KMS-11 (cell line): ENCODE results near the gene DHRS2.

Source experiments
- H2AFZ ChIP-seq: fragments of 200-600 bp; sonication (generic); 2 replicates; pipeline ENCODE4 v1.6.1; 2016; ENCODE audit warnings: antibody characterized with exemption, mixed run types, low read depth
- H3K27ac ChIP-seq: fragments of 200-600 bp; sonication (generic); 2 replicates; pipeline ENCODE4 v1.6.1; 2016; ENCODE audit warnings: mild to moderate bottlenecking, mixed run types
- H3K27me3 ChIP-seq: fragments of 200-600 bp; sonication (generic); 2 replicates; pipeline ENCODE4 v1.6.1; 2017; ENCODE audit warnings: mild to moderate bottlenecking, low read depth, mixed run types, moderate library complexity; ENCODE audit not compliant: insufficient read depth
- H3K36me3 ChIP-seq: fragments of 200-600 bp; sonication (generic); 2 replicates; pipeline ENCODE4 v1.6.1; 2017; ENCODE audit warnings: mild to moderate bottlenecking, mixed run types; ENCODE audit not compliant: insufficient read depth
- H3K4me1 ChIP-seq: fragments of 200-600 bp; sonication (generic); 2 replicates; pipeline ENCODE4 v1.6.1; 2016; ENCODE audit warnings: mild to moderate bottlenecking, low read depth, mixed run types; ENCODE audit not compliant: poor library complexity, severe bottlenecking
- H3K4me2 ChIP-seq: fragments of 200-600 bp; sonication (generic); 2 replicates; pipeline ENCODE4 v1.7.0; 2016; ENCODE audit warnings: mild to moderate bottlenecking, mixed run types
- H3K4me3 ChIP-seq: fragments of 200-600 bp; sonication (generic); IDR thresholded peaks from 2 replicates; pipeline ENCODE4 v1.6.1; 2017; ENCODE audit warnings: low read depth, low read length, mixed read lengths; ENCODE audit not compliant: insufficient read depth
- H3K79me2 ChIP-seq: fragments of 200-600 bp; sonication (generic); 2 replicates; pipeline ENCODE4 v1.6.1; 2016; ENCODE audit warnings: low read depth, mixed run types; ENCODE audit not compliant: insufficient read depth
- H3K9ac ChIP-seq: fragments of 200-600 bp; sonication (generic); 2 replicates; pipeline ENCODE4 v1.6.1; 2016; ENCODE audit warnings: mild to moderate bottlenecking, mixed run types
- H4K20me1 ChIP-seq: fragments of 200-600 bp; sonication (generic); 2 replicates; pipeline ENCODE4 v1.6.1; 2016; ENCODE audit warnings: mild to moderate bottlenecking, mixed run types; ENCODE audit not compliant: insufficient read depth
- TF ChIP-seq, protein P1 (sequence below): fragments of 200-600 bp; sonication (generic); conservative IDR thresholded peaks from 2 replicates; pipeline ENCODE4 v1.6.1; 2017; ENCODE audit warnings: low read depth, mild to moderate bottlenecking, antibody characterized with exemption, low read length, moderate library complexity, mixed read lengths

DHRS2 gene

DNA sequence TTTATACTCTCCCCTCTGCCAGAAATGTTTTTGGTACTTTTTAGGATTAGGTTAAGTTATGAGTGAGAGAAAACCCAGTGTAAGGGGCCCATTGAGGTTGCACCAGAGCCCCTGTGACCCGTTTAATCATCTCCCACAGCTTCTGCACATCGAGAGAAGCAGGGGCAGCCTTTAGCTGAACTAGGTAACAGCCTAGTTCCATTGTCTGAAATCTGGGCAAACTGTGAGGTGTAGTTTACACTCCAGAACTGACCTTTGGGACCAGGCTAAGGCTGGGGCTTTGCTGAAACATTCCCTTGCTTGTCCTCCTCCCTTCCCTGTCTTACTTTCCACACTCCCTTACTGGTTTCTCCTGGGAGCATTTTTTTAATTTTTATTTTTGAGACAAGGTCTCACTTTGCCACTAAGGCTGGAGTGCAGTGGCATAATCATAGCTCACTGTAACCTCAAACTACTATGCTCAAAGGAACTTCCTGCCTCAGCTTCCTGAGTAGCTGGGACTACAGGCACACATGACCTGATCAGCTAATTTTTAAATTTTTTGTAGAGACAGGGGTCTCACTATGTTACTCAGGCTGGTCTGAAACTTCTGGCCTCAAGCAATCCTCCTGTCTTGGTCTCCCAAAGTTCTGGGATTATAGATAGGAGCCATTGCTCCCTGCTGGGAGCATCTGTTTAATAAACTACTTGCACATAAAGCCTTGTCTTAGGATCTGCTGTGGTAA, 25.9 kb upstream of the DHRS2 start:
- TF ChIP-seq, protein P1, sequence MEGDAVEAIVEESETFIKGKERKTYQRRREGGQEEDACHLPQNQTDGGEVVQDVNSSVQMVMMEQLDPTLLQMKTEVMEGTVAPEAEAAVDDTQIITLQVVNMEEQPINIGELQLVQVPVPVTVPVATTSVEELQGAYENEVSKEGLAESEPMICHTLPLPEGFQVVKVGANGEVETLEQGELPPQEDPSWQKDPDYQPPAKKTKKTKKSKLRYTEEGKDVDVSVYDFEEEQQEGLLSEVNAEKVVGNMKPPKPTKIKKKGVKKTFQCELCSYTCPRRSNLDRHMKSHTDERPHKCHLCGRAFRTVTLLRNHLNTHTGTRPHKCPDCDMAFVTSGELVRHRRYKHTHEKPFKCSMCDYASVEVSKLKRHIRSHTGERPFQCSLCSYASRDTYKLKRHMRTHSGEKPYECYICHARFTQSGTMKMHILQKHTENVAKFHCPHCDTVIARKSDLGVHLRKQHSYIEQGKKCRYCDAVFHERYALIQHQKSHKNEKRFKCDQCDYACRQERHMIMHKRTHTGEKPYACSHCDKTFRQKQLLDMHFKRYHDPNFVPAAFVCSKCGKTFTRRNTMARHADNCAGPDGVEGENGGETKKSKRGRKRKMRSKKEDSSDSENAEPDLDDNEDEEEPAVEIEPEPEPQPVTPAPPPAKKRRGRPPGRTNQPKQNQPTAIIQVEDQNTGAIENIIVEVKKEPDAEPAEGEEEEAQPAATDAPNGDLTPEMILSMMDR: no peak
- Histone ChIP-seq H3K36me3 (no peaks in the 10 kb centered on the region), H3K9ac (no peak overlapping the region), H3K4me2 (no peak overlapping the region), H3K79me2 (no peaks in the 10 kb centered on the region), H3K4me1 (no peaks in the 10 kb centered on the region), H4K20me1 (no peaks in the 10 kb centered on the region), H2AFZ (no peak overlapping the region), H3K27me3 (no peaks in the 10 kb centered on the region), H3K4me3 (no peak overlapping the region), H3K27ac (no peak overlapping the region)

DNA sequence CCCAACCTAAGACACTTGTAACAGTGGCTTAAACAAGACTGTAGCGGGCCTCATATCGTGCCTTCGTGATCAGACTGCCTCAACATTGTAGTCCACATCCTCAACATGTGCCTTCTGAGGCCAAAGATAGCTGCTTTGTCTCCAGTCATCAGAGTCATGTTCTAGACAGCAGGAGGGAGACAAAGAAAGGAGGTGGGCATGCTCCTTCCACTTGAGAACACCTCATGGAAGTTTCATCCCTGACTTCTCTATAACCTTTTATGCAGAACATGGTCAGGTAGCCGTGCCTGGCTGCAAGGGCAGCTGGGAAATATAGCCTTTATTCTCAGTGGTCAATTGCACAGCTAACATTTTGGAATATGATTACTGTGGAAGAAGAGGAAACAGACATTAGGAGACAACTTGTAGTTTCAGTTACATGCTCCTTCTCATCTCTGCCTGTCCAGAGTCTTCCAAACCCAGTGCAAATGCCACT, 25.3 kb upstream of the DHRS2 start:
- no peak overlapping the region for H3K27ac ChIP-seq
- H3K36me3 ChIP-seq: no peaks in the 10 kb centered on the region
- H3K4me2 ChIP-seq: no peak overlapping the region
- no peaks in the 10 kb centered on the region for H3K79me2 ChIP-seq
- H4K20me1 ChIP-seq: no peaks in the 10 kb centered on the region
- TF ChIP-seq, protein P1: no peak
- H3K27me3 ChIP-seq: no peaks in the 10 kb centered on the region
- no peaks in the 10 kb centered on the region for H3K4me1 ChIP-seq
- no peak overlapping the region for H2AFZ ChIP-seq
- no peak overlapping the region for H3K9ac ChIP-seq
- no peak overlapping the region for H3K4me3 ChIP-seq

DNA sequence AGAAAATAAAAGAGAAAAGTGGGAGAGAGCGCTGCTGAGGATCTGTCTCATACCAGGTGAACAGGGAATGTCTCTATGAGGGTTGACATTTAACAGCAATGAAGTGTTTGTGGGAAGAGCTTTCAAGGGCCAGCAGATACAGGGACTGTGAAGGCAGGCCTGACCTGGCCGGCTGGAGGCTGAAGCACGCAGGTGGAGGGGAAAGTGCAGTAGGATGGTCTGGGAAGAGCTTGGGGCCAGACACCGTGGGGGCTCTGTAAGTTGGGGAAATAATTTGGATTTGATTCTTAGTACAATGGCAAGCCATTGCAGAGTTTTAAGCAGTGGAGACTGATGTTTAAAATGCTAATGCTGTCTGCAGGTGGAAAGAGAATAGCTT, 23.8 kb upstream of the DHRS2 start:
- no peak overlapping the region for H3K4me2 ChIP-seq
- no peak overlapping the region for H3K9ac ChIP-seq
- no peak overlapping the region for H3K27ac ChIP-seq
- no peak overlapping the region for H3K4me3 ChIP-seq
- H2AFZ ChIP-seq: no peak overlapping the region
- H3K4me1 ChIP-seq: no peaks in the 10 kb centered on the region
- H4K20me1 ChIP-seq: no peaks in the 10 kb centered on the region
- no peaks in the 10 kb centered on the region for H3K27me3 ChIP-seq
- H3K36me3 ChIP-seq: no peaks in the 10 kb centered on the region
- no peaks in the 10 kb centered on the region for H3K79me2 ChIP-seq
- TF ChIP-seq, protein P1: no peak

DNA sequence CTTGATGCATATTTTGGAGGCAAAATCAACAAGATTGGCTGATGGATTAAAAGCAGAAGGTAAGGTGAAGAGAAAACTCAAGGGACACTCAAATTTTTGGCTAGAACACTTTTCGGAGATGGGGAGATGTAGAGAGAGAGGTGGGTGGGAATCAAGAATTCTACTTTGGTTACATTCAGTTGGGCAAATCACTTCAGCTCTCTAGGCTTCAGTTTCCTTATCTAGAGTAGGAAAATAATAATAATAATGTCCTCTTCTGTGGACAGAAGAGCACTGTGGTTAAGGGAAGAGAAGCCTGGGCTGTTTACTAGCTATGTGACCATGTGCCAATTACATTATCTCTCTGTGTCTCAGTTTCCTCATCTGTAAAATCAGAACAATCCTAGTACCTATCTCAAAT, 23.4 kb upstream of the DHRS2 start:
- H3K4me1 ChIP-seq: no peaks in the 10 kb centered on the region
- TF ChIP-seq, protein P1: no peak

More for the DNA sequence above, 23.4 kb upstream of the DHRS2 start:
- H2AFZ ChIP-seq: no peak overlapping the region
- no peak overlapping the region for H3K4me2 ChIP-seq
- H3K36me3 ChIP-seq: no peaks in the 10 kb centered on the region
- no peaks in the 10 kb centered on the region for H3K79me2 ChIP-seq
- H4K20me1 ChIP-seq: no peaks in the 10 kb centered on the region
- H3K27ac ChIP-seq: no peak overlapping the region
- no peak overlapping the region for H3K9ac ChIP-seq
- no peaks in the 10 kb centered on the region for H3K27me3 ChIP-seq
- no peak overlapping the region for H3K4me3 ChIP-seq
